HG03139 (cell line): ENCODE data around the gene RUSF1.

Experiments used
- ATAC-seq: cut with Tn5 transposase; IDR thresholded peaks from one replicate; pipeline ENCODE4 v1.9.1; 2021; ENCODE audit not compliant: unreplicated experiment

Gene RUSF1

GRCh38 chr16:31471241-31471874, 36.8 kb downstream of the RUSF1 start:
- ATAC-seq: no peak

DNA sequence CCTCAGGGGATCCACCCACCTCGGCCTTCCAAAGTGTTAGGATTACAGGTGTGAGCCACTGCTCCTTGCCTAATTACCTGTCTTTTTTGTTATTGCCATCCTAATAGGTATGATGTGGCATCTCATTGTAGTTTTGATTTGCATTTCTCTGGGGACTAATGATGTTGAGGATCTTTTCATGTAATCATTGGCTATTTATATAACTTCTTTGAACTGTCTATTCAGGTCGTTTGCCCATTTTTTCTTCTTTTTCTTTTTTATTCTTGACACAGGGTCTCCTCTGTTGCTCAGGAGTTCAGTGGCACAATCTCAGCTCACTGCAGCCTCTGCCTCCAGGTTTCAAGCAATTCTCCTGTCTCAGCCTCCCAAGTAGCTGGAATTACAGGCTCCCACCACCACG, 37.6 kb downstream of the RUSF1 start:
- no peak for ATAC-seq

GRCh38 chr16:31467858-31468257, 40.3 kb downstream of the RUSF1 start:
- ATAC-seq: no peak

DNA sequence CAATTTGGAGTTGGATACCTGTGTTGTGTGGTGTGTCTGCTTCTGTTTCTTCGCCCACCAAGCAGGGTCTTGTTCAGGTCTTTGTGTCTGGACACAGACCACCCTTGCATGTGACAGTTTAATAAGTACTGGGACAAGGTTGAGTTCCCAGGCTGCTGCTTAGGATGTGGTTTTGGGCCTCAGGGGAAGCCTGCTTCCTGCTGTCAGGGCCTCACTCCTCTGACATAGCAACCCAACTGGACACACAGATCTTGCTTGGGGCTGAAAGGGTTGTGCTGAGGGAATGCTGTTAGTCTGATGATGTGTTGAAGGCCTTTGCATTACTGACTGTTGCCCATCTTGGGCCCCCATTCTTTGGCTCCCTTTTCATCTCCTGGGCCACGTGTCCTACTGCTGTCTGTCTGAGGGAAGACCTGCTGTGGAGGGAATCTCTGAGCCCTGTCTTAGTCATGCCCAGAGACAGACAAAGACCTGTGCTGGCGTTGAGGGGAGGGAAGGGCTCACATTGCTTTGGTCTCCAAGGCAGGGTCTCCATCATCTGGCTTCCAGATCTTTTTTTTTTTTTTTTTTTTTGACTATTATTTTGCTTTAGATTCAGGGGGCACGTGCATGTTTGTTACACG, 40.9 kb downstream of the RUSF1 start:
- peak; percentile 86 for ATAC-seq

GRCh38 chr16:31466381-31466841, 41.8 kb downstream of the RUSF1 start:
- ATAC-seq: no peak

DNA sequence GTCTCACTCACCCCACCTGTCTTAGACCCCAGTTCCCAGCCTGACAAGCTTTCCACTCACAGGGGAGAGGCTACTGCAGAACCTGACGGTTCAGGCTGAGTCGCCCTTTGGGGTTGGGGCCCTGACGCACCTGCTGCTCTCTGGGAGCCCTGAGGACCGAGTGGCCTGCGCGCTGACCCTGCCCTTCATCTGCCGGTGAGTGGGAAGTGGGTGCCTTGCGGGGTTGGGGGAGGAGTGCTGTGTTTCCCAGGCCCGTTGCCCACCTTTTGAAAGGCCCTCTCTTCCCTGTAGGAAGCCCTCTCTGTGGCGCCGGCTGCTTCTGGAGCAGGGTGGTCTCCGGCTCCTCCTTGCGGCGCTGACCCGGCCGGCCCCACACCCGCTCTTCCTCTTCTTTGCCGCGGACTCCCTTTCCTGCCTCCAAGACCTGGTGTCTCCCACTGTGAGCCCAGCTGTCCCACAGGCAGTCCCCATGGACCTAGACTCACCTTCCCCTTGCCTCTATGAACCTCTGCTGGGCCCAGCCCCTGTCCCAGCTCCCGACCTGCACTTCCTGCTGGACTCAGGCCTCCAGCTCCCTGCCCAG, 42.3 kb downstream of the RUSF1 start:
- no peak for ATAC-seq

DNA sequence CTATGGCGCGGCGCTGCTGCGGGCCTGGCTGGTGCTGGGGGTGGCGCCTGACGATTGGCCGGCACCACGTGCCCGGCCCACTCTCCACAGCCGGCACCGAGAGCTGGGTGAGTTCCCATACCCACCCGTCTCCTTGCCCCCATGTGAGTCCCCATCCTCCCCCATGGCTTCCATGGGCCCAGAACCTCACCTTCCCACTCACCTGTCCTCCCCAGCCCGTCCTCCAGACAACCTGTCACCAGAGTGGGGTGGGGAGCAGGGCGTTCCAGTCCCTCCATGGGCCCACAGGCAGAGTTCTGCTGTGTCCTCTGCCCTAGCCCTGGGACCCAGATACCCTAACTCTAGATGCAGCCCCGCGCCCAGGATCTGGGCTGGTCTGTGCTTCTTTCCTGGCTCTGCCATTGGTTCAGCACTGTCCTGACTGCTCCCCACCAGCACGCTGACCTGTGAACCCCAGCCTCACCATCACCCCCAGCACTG, 43.4 kb downstream of the RUSF1 start:
- ATAC-seq: no peak

DNA sequence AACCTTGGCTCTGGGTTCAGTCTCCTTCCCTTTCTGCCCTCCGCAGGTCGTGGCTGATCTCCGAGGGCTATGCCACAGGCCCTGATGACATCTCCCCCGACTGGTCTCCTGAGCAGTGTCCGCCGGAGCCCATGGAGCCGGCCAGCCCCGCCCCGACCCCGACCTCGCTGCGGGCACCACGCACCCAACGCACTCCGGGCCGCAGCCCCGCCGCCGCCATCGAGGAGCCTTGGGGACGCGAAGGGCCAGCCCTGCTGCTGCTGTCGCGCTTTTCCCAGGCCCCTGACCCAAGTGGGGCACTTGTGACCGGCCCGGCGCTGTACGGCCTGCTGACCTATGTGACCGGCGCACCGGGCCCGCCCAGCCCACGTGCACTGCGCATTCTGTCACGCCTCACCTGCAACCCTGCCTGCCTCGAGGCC, 43.8 kb downstream of the RUSF1 start:
- no peak for ATAC-seq

DNA sequence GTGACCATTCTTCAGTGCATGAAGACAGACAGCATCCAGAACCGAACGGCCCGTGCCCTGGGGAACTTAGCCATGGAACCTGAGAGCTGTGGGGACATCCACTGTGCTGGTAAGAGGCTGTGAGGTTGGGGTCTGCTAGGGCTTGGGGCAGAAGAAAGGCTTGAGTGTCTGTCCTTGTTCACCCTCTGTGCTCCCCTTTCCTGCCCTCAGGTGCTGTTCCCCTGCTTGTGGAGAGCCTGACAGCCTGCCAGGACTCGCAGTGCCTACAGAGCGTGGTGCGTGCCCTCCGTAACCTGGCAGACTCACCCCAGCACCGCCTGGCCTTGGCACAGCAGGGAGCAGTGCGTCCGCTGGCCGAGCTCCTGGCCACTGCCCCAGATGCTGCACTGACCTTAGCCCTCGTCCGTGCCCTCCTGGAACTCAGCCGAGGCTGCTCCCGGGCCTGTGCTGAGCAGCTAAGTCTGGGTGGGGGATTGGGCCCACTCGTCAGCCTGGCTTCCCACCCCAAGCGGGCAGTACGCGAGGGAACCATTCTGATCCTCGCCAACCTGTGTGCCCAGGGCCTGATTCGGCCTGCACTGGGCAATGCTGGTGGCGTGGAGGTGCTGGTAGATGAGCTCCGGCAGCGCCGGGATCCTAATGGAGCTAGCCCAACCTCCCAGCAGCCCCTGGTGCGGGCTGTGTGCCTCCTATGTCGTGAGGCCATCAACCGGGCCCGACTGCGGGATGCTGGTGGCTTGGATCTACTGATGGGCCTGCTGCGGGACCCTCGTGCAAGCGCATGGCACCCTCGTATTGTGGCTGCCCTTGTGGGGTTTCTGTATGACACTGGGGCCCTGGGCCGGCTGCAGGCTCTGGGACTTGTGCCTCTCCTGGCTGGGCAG, 46.0 kb downstream of the RUSF1 start:
- no peak for ATAC-seq

DNA sequence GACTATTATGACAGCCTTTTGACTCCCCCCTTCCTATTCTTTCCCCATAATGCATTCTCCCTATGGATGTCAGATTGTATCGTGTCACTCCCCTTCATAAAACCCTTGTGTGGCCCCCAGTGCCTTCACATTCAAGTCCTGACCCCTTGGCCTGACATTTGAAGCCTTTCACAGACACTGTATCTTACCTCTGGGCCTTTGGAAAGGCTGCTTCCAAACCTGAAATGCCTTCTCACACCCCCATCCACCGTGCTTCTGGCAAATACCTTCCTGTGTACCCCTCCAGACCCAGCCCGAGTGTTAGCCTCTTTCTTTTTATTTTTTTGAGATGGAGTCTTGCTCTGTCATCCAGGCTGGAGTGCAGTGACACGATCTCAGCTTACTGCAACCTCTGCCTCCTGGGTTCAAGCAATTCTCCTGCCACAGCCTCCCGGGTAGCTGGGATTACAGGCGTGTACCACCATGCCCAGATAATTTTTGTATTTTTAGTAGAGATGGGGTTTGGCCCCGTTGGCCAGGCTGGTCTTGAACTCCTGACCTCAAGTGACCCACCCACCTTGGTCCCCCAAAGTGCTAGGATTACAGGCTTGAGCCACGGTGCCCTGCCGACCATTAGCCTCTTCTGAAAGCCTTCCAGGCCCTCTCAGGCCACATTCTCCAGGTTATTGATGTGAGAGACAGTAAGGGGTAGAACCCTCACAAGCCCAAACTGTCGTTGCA, 46.8 kb downstream of the RUSF1 start:
- no peak for ATAC-seq

- no peak for ATAC-seq
Measured at GRCh38 chr16:31460582-31461002, 47.6 kb downstream of the RUSF1 start.

- ATAC-seq: peak; percentile 57
Measured at GRCh38 chr16:31459687-31460581, 48.3 kb downstream of the RUSF1 start.

- ATAC-seq: peak; percentile 60
Measured at GRCh38 chr16:31458844-31459686, 49.1 kb downstream of the RUSF1 start, which contains the start of gene ARMC5. Gene ARMC5 (plus strand): TSS chr16:31459501. CDS start chr16:31459525, 24 bp downstream.

DNA sequence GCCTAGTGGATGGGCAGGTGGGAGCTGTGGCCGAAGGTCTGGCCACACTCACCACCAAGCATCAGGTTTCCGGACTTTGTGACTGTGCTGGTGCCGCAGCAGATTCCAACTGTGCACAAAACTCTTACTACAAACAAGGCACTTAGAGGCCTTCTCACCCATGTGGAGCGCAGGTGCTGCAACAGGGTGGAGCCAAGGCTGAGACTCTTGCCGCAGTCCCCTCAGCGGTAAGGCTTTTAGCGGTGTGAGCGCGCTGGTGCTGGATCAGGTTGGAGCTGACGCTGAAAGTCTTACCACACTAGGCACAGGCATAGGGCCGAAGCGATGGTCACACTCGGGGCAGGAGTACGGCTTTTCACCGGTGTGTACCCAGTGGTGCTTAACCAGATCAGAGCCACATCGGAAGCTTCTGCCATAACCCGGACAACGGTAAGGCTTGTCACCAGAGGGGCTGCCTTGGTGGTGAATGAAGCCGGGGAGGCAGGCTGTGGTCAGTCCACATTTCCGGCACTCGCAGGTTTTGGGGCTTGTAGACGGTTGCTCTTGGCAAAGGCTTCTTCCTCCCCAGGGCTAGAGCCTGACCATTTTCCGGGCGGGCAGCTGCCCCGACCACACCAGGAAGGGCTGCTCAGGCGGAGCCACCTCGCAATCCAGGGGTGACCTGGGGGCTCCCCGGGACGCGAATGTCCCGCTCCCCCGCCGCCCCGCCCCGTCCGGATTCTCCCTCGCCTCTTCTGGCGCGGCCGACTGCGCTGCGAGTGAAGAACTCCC, 49.9 kb downstream of the RUSF1 start:
- ATAC-seq: no peak

DNA sequence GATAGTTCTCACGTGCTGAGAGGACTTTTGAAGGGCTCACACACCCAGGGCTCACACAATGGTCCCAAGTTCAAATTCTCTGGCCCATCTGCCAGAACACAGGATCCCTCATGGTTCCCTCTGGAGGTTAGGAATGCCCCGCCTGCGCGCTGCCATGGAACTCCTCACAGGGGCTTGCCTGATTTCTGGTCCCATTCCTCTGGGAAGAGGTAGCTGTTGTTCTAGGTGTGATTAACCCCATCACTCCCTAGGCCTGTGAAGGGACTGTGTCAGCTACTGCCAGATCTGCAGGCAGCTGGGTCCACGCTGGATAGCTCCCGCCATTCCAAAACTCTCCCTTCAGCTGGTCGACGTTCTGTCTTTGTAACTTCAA, 51.2 kb downstream of the RUSF1 start:
- no peak for ATAC-seq

GRCh38 chr16:31455601-31456314, 52.4 kb downstream of the RUSF1 start:
- ATAC-seq: no peak
